NCI-H345 treated with DMSO at 0.1 percent for 48 hours (cell line): Measurements from ENCODE around the gene SYT9.
"Not testable (repeated sequence)": the region's sequence is repeated elsewhere in the genome, so short reads cannot be mapped to it uniquely, and the experiment has no call there.

Source experiments
- DNase-seq: peaks from one replicate; lab custom pipeline; 2025; ENCODE audit not compliant: unreplicated experiment; lab: John Stamatoyannopoulos, UW

SYT9 gene

GRCh38 chr11:7332451-7332850 is 80.7 kb downstream of the SYT9 start:
- DNase-seq: peak; percentile 26

DNA sequence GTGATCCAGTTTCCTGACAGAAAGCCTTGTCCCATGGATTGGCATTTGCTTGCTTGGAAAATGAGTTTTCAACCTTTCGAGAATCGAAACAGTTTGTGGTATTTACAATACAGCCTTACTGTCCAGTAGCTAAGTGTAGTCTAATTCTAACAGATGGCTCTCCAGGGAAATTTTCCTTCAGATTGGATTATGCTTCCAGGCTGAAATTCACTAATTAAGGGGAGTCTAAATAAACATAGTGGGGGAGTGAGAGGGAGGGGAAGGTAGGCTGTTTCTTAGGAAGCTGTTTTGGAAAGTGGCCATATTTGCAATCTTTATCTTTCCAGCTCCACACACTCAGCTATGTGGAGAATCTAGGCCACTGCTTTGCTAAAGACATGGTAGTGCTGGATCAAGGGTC is 81.3 kb downstream of the SYT9 start:
- DNase-seq: no peak

DNA sequence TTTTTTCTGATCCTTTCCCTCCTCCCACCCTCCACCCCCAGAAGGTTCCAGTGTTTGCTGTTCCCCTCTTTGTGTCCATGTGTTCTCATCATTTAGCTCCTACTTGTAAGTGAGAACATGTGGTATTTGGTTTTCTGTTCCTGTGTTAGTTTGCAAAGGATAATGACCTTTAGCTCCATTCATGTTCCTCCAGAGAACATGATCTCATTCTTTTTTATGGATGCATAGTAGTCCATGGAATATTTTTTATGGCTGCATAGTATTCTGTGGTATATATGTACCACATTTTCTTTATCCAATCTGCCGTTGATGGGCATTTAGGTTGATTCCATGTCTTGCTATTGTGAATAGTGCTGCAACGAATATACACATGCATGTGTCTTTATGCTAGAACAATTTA is 83.7 kb downstream of the SYT9 start:
- DNase-seq: not testable (repeated sequence)

- DNase-seq: no peak
Observed at GRCh38 chr11:7341551-7341950, 89.8 kb downstream of the SYT9 start.

DNA sequence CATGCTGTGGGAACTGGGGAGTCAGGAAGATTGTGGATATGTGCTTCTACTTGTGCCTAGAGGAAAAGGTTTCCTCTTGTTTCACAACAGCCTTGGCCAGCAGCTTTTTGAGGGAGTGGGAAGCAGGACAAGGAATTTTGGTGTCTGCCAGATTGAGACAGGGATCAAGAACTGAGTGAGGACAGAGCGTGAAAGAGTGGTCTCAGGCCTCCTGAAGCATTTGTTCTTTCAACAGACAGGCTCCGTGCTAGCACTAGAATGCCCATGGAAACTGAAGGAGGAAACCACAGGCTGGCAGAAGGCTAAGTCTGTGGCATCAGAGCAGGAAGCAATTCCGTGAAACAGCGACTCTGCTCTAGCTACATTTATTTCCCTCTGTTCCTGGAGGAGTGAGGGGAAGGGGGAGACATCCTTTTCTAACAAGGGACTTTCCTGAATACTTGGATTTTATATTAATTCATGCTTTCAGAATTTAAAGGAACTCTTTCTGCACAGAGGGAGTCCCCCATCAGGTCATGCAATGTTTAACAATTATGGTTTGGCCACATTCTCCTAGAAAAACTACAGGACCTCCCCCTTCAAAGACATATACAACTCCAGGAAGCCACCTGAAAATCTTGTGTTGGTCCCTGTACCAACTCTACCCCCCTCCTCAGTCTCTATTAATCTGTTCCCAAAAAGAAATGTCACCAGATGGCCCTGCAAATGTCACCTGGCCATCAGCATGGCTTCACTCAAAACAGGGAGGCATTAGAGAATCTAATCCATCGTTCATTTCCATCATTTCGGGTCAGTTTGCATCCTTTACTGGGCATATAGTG is 96.1 kb downstream of the SYT9 start:
- DNase-seq: no peak

DNA sequence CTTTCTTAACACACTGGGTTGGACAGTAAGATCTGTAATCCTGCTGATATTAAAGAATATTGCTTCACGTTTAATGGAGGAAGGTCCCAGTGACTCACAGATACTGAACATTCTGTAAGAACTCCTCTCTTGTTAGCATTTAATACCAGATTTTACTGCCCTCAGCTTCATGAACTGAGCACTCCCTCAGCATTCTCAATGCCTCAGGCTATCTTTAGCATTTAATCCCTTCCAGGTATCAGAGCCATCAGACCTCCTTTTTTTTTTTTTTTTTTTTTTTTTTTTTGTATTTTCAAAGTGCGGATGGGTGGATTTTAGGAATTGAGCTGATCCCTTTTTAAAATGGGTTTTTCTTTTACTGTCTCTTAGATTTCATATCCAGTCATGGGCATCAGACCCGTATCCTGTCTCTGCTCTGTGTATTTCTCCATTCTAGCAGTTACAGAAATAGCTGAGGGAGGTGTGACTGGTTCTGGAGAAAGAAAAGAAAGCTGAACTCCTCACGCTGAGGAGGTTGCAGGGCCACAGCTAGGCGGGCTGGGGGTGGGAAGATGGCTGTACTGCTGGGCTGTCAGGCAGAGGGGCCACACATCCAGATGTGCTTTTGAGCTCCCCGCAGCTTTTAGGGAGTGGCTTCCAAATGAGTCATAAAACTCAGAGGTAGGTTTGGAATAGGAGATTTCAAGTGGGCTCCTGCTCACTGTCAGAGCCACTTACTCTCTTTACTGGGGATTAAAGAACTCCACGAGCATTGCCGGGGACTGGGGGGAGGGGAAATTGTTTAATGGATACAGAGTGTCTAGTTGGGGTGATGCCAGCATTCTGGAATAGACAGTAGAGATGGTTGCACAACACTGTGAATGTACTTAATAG is 97.0 kb downstream of the SYT9 start:
- DNase-seq: peak; percentile 95

- DNase-seq: no peak
Observed at GRCh38 chr11:7351228-7351627, 99.5 kb downstream of the SYT9 start.

DNA sequence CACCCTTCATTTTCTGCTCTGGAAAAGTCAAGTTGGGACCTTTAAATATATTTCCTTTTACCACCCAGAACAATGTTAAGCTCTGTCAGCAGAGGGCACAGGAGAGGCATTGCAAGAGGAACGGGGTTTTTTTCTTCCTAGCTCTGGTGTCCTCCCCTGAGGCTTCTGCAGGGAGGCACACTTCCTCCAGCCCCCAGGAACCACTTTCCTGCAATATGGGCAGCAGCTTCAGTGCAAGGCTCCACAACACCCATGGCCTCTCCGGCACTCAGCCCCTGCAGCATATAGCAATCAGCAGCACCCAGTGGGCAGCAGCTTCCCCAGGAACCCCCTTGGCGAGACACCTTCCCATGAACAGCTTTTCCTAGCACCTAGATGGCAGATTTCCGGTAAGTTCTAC is 101.4 kb downstream of the SYT9 start:
- DNase-seq: no peak

GRCh38 chr11:7364660-7365059 is 113.0 kb downstream of the SYT9 start:
- DNase-seq: no peak

DNA sequence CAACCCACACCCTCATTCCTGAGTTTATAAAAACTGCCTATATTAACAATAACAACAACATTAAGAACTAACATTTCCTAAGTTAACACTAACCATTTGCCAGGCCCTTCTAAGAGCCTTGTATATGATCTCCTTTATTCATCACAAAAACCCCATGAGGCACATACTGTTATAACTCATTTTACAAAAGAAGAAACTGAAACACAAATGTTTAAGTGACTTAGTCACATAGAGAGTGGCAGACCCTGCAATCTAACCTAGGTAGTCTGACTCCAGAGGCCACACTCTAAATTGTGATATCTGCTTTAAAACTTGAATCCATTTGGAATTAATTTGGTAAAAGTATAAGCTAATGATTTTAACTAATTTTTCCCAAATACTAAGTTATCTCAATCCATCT is 116.1 kb downstream of the SYT9 start:
- no peak for DNase-seq

- DNase-seq: no peak
Observed at GRCh38 chr11:7376386-7376785, 124.7 kb downstream of the SYT9 start.

GRCh38 chr11:7381937-7382336 is 130.2 kb downstream of the SYT9 start:
- DNase-seq: no peak

- no peak for DNase-seq
Observed at GRCh38 chr11:7383406-7383805, 131.7 kb downstream of the SYT9 start.

- no peak for DNase-seq
Observed at GRCh38 chr11:7384691-7385090, 133.0 kb downstream of the SYT9 start.

DNA sequence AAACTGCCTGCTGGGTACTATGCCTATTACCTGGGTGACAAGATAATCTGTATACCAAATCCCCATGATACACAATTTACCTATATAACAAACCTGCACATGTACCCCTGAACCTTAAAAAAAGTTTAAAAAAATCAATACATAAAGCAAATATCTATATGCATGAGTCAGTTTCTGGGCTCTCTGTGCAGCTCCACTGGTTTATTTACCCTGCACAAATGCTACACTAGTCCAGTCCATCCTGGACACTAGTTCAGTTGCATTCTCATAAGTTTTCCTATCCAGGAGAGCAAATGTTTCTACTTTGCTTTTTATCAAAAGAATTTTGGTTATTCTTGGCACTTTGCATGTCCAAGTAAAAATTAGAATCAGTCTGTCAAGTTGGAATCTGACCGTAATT is 133.8 kb downstream of the SYT9 start:
- no peak for DNase-seq

- no peak for DNase-seq
Observed at GRCh38 chr11:7413961-7414915, 162.5 kb downstream of the SYT9 start.

DNA sequence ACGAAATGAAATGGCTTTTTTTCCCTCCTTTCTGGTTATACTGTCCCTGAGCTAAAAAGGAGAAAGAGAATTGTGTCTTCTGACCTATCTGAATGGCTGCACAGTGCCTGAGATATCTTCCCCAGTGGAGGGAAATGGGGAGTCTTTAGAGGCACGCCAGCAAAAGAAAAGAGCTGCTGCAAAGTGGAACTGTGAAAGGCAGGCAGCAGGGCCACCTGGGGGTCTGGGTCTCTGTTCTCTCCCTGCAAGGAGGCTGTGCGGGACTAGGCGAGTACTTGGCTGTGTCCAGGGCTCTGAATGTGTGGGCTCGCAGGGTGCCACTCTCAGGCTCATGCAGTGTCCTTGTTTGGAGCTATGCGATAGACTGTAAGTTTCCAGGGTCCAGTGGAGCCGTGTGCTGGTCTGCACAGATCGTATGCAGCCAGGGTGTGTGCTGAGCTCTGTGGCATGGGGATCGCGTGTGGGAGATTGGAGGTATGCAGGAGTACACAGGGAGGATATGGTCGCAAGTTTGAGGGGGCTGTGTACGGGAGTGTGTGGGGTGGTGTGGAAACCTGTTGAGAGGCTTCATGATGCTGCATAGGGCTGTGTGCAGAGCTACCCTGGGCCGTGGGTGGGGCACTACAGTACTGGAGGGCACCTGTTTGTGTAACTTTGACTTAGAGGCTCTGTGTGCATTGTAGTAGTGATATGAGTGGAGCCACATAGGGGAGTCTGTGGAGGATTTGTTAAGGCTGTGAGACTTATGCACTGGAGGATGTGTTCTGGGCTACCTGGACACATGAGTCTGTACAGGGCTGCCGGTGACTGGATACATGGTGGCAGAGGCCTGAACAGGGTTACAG is 163.5 kb downstream of the SYT9 start:
- DNase-seq: no peak

GRCh38 chr11:7416080-7416479 is 164.4 kb downstream of the SYT9 start:
- DNase-seq: no peak

- no peak for DNase-seq
Observed at GRCh38 chr11:7417328-7417727, 165.6 kb downstream of the SYT9 start.

GRCh38 chr11:7418061-7418460 is 166.4 kb downstream of the SYT9 start:
- no peak for DNase-seq
